HepG2 (cell line): ENCODE results near the gene PPP1CA. TPM values are rescaled to one million over a fixed set of nuclear protein-coding genes. Genes with fewer than 3 reads are reported as not detected.

Source experiments
- BHLHE40 ChIP-seq: IDR thresholded peaks from 2 replicates; pipeline ENCODE4 v1.6.1; 2011; ENCODE audit warnings: low read length, improper control_type of control experiment
- BORCS8-MEF2B ChIP-seq: sonication (generic); formaldehyde crosslinking; IDR thresholded peaks from 2 replicates; pipeline ENCODE4 v1.8.0; 2022; ENCODE audit warnings: mild to moderate bottlenecking, missing genetic modification reagents
- ELF1 ChIP-seq: sonication (generic); formaldehyde crosslinking; IDR thresholded peaks from 2 replicates; pipeline ENCODE4 v1.4.0; 2020; ENCODE audit warnings: missing genetic modification reagents
- ELF3 ChIP-seq: IDR thresholded peaks from 2 replicates; pipeline ENCODE4 v1.6.1; 2016; ENCODE audit warnings: missing genetic modification reagents, missing compliant biosample characterization
- EP300 ChIP-seq, 3 experiments: sonication (generic) in 1 of 3; formaldehyde crosslinking in 1 of 3; IDR thresholded peaks; 2 replicates each; pipeline versions ENCODE4 v1.5.1 to v1.6.1; 2011 to 2020; ENCODE audit warnings: low read depth in 2 of 3, low read length in 2 of 3, borderline replicate concordance in 1 of 3, improper control_type of control experiment in 1 of 3, mild to moderate bottlenecking in 1 of 3, missing genetic modification reagents in 1 of 3, moderate library complexity in 1 of 3
- ERF ChIP-seq: IDR thresholded peaks from 2 replicates; pipeline ENCODE4 v1.6.1; 2018; ENCODE audit warnings: missing biosample characterization, missing genetic modification reagents
- KAT8 ChIP-seq: IDR thresholded peaks from 2 replicates; pipeline ENCODE4 v1.6.1; 2016; ENCODE audit warnings: missing genetic modification reagents, missing compliant biosample characterization
- KLF6 ChIP-seq: IDR thresholded peaks from 2 replicates; pipeline ENCODE4 v1.8.0; 2016; ENCODE audit warnings: missing biosample characterization, missing genetic modification reagents
- MTA1 ChIP-seq: sonication (generic); formaldehyde crosslinking; IDR thresholded peaks from 2 replicates; pipeline ENCODE4 v1.4.0; 2020; ENCODE audit warnings: missing genetic modification reagents, mild to moderate bottlenecking, borderline replicate concordance
- RARA ChIP-seq: IDR thresholded peaks from 2 replicates; pipeline ENCODE4 v1.6.1; 2016; ENCODE audit warnings: missing genetic modification reagents, missing compliant biosample characterization
- SAP130 ChIP-seq: IDR thresholded peaks from 2 replicates; pipeline ENCODE4 v1.6.1; 2016; ENCODE audit warnings: low read depth
- SMC3 ChIP-seq: IDR thresholded peaks from 2 replicates; pipeline ENCODE4 v1.6.1; 2011; ENCODE audit warnings: low read length, improper control_type of control experiment
- SP1 ChIP-seq, 2 experiments: fragments of 450-650 bp in 1 of 2; sonication (generic) in 1 of 2; formaldehyde crosslinking in 1 of 2; IDR thresholded peaks; 2 replicates each; pipeline versions ENCODE4 v1.4.0 to v1.6.1; 2016 to 2020; ENCODE audit warnings: missing genetic modification reagents in 1 of 2
- STAG1 ChIP-seq: sonication (generic); formaldehyde crosslinking; IDR thresholded peaks from 2 replicates; pipeline ENCODE4 v1.4.0; 2020; ENCODE audit warnings: missing genetic modification reagents
- TBX3 ChIP-seq: fragments of 450-650 bp; IDR thresholded peaks from 2 replicates; pipeline ENCODE4 v1.6.1; 2017; ENCODE audit warnings: antibody characterized with exemption, mild to moderate bottlenecking, inconsistent platforms, borderline replicate concordance
- THRA ChIP-seq: sonication (generic); formaldehyde crosslinking; IDR thresholded peaks from 2 replicates; pipeline ENCODE4 v1.4.0; 2020; ENCODE audit warnings: missing genetic modification reagents, borderline replicate concordance
- YEATS2 ChIP-seq: sonication (generic); formaldehyde crosslinking; IDR thresholded peaks from 2 replicates; pipeline ENCODE4 v1.4.0; 2020; ENCODE audit warnings: missing genetic modification reagents, borderline replicate concordance
- YY1 ChIP-seq: IDR thresholded peaks from 2 replicates; pipeline ENCODE4 v1.6.1; 2011; ENCODE audit warnings: low read length, low read depth, moderate library complexity, mild to moderate bottlenecking; ENCODE audit not compliant: insufficient read depth, insufficient replicate concordance
- ZBTB3 ChIP-seq: sonication (generic); formaldehyde crosslinking; IDR thresholded peaks from 2 replicates; pipeline ENCODE4 v1.4.0; 2020; ENCODE audit warnings: low read depth, mild to moderate bottlenecking, moderate library complexity, missing genetic modification reagents, borderline replicate concordance
- ZMYM3 ChIP-seq: sonication (generic); formaldehyde crosslinking; IDR thresholded peaks from 2 replicates; pipeline ENCODE4 v1.5.1; 2020; ENCODE audit warnings: mild to moderate bottlenecking, missing genetic modification reagents
- ZNF703 ChIP-seq: sonication (generic); formaldehyde crosslinking; IDR thresholded peaks from 2 replicates; pipeline ENCODE4 v1.5.1; 2020; ENCODE audit warnings: missing genetic modification reagents, mild to moderate bottlenecking, moderate library complexity, borderline replicate concordance
- ZNF704 ChIP-seq: sonication (generic); formaldehyde crosslinking; IDR thresholded peaks from 2 replicates; pipeline ENCODE4 v1.8.1; 2023; ENCODE audit warnings: mild to moderate bottlenecking, inconsistent platforms, moderate library complexity, missing genetic modification reagents, borderline replicate concordance
- polyA plus RNA-seq, 8 experiments: library from polyadenylated mRNA; depleted of rRNA in 3 of 8; stranded (reverse) in 7 of 8; unstranded in 1 of 8; fragments of >200 nt; fragmentation: Illumina TruSeq in 4 of 8; extraction: Trizol in 4 of 8; gene quantifications; 2 replicates each; pipeline versions ENCODE4 v1.2.1 to v1.2.3, GENCODE V29; 2011 to 2016; ENCODE audit warnings: low read depth in 4 of 8, missing spikeins in 1 of 8, mixed read lengths in 1 of 8; ENCODE audit not compliant: insufficient read depth in 1 of 8
- total RNA-seq, 5 experiments: library from RNA; depleted of rRNA; stranded (reverse); fragments of >200 nt; fragmentation: Illumina TruSeq; extraction: Trizol; gene quantifications; 2 replicates each; pipeline ENCODE4 v1.2.3, GENCODE V29; 2016; ENCODE audit warnings: low read depth in 1 of 5
- TF ChIP-seq, protein P1 (sequence below): sonication (generic); formaldehyde crosslinking; IDR thresholded peaks from 2 replicates; pipeline ENCODE4 v1.4.0; 2020; ENCODE audit warnings: mild to moderate bottlenecking, missing genetic modification reagents
- TF ChIP-seq, protein P2 (sequence below): sonication (generic); formaldehyde crosslinking; IDR thresholded peaks from 2 replicates; pipeline ENCODE4 v1.4.0; 2020; ENCODE audit warnings: missing genetic modification reagents, borderline replicate concordance

PPP1CA gene
- total and polyA plus RNA-seq, 2 of the 13 experiments (the other 11 are each of a cell fraction or from before 2014, with no cell fraction given) = 149 to 170 TPM

GRCh38 chr11:67356864-67357561 lies 44.6 kb downstream of the PPP1CA start (continued):
- TF ChIP-seq, protein P1, sequence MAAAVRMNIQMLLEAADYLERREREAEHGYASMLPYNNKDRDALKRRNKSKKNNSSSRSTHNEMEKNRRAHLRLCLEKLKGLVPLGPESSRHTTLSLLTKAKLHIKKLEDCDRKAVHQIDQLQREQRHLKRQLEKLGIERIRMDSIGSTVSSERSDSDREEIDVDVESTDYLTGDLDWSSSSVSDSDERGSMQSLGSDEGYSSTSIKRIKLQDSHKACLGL (CRISPR knock-in tag) = no peak
- TF ChIP-seq KAT8 (CRISPR knock-in tag) = peak; percentile 68
- peak; percentile 56 for TF ChIP-seq SAP130
- TF ChIP-seq KLF6 (CRISPR knock-in tag) = peak; percentile 69; the same call in 1 of the 2 replicates
- no peak for TF ChIP-seq ZNF703 (CRISPR knock-in tag)
- no peak for TF ChIP-seq TBX3
- 0 out of 2 replicates have a peak, but pooled peaks have one; percentile 20 for TF ChIP-seq MTA1 (CRISPR knock-in tag)
- TF ChIP-seq ERF (CRISPR knock-in tag) = 0 out of 2 replicates have a peak, but pooled peaks have one; percentile 21
- peak; percentile 40 for TF ChIP-seq ZMYM3
- TF ChIP-seq, protein P2, sequence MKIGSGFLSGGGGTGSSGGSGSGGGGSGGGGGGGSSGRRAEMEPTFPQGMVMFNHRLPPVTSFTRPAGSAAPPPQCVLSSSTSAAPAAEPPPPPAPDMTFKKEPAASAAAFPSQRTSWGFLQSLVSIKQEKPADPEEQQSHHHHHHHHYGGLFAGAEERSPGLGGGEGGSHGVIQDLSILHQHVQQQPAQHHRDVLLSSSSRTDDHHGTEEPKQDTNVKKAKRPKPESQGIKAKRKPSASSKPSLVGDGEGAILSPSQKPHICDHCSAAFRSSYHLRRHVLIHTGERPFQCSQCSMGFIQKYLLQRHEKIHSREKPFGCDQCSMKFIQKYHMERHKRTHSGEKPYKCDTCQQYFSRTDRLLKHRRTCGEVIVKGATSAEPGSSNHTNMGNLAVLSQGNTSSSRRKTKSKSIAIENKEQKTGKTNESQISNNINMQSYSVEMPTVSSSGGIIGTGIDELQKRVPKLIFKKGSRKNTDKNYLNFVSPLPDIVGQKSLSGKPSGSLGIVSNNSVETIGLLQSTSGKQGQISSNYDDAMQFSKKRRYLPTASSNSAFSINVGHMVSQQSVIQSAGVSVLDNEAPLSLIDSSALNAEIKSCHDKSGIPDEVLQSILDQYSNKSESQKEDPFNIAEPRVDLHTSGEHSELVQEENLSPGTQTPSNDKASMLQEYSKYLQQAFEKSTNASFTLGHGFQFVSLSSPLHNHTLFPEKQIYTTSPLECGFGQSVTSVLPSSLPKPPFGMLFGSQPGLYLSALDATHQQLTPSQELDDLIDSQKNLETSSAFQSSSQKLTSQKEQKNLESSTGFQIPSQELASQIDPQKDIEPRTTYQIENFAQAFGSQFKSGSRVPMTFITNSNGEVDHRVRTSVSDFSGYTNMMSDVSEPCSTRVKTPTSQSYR (CRISPR knock-in tag) = 0 out of 2 replicates have a peak, but pooled peaks have one; percentile 12
- TF ChIP-seq RARA (CRISPR knock-in tag) = 0 out of 2 replicates have a peak, but pooled peaks have one; percentile 30
- TF ChIP-seq STAG1 (CRISPR knock-in tag) = peak; percentile 87
- peak; percentile 53; the same call in 1 of the 2 replicates for TF ChIP-seq YEATS2 (CRISPR knock-in tag)
- TF ChIP-seq SP1 (IDR thresholded peaks at IDR 0.05) = no peak
- peak; percentile 40; the same call in 1 of the 2 replicates for TF ChIP-seq SP1 (CRISPR knock-in tag; IDR thresholded peaks at IDR 0.05)
- TF ChIP-seq EP300 (IDR thresholded peaks at IDR 0.05; ENCODE audit: low read depth in 2 of 2, low read length in 2 of 2) = 0 out of 4 replicates have a peak, but pooled peaks of 1 of the 2 experiments have one; percentile 12
- no peak for TF ChIP-seq EP300 (CRISPR knock-in tag; IDR thresholded peaks at IDR 0.05; ENCODE audit: borderline replicate concordance)
- TF ChIP-seq BHLHE40 = 0 out of 2 replicates have a peak, but pooled peaks have one; percentile 15
- TF ChIP-seq YY1 = peak; percentile 20
- TF ChIP-seq ZBTB3 = no peak
- TF ChIP-seq ELF3 (CRISPR knock-in tag) = peak; percentile 54; the same call in 1 of the 2 replicates
- TF ChIP-seq THRA (CRISPR knock-in tag) = no peak
- no peak for TF ChIP-seq ZNF704 (CRISPR knock-in tag)
- TF ChIP-seq ELF1 = peak; percentile 74
- peak; percentile 96 for TF ChIP-seq SMC3
- TF ChIP-seq BORCS8-MEF2B (CRISPR knock-in tag) = peak; percentile 57; the same call in 1 of the 2 replicates
